Left ventricle myocardium inferior (tissue), 1 donor: ENCODE measurements around the gene MCF2L2. TPM values are rescaled to one million over a fixed set of nuclear protein-coding genes. Genes with fewer than 3 reads are reported as not detected.

Experiments used
- DNase-seq: peaks from one replicate; pipeline ENCODE4 v3.0.0-alpha.2; 2020
- H3K27ac ChIP-seq: fragments of 200-600 bp; replicated peaks from 2 replicates; pipeline ENCODE4 v1.8.0; 2021
- H3K27me3 ChIP-seq: fragments of 200-600 bp; 2 replicates; pipeline ENCODE4 v1.8.0; 2021; ENCODE audit warnings: low read depth
- H3K36me3 ChIP-seq: fragments of 200-600 bp; 2 replicates; pipeline ENCODE4 v1.8.0; 2021
- H3K4me1 ChIP-seq: fragments of 200-600 bp; 2 replicates; pipeline ENCODE4 v1.8.0; 2021
- H3K4me3 ChIP-seq: fragments of 200-600 bp; 2 replicates; pipeline ENCODE4 v1.8.0; 2021; ENCODE audit warnings: mild to moderate bottlenecking, moderate library complexity
- H3K9me3 ChIP-seq: fragments of 200-600 bp; replicated peaks from 2 replicates; pipeline ENCODE4 v1.8.0; 2021
- intact Hi-C: fragments of 100-400 bp; cut with micrococcal nuclease; formaldehyde crosslinking; loops from one replicate; pipeline ENCODE4 v1.11.0; 2022
- total RNA-seq: library from RNA; stranded (reverse); fragmentation: NEBNext Ultra II Directional; extraction: Animal tissue kit (Norgen Biotek cat#: 25700); gene quantifications from one replicate; pipeline ENCODE4 v1.2.1, GENCODE V29; 2021
- TF ChIP-seq, protein P1 (sequence below): fragments of 200-600 bp; IDR thresholded peaks from 2 replicates; pipeline ENCODE4 v1.8.0; 2021; ENCODE audit warnings: antibody characterized with exemption, mild to moderate bottlenecking, borderline replicate concordance
- donor health status: DM: no; HTN: yes; CAD: no; lungs with severe emphysema.

MCF2L2 gene
- total RNA-seq, 1 donor from 2014 or later: 0.91 TPM

DNA sequence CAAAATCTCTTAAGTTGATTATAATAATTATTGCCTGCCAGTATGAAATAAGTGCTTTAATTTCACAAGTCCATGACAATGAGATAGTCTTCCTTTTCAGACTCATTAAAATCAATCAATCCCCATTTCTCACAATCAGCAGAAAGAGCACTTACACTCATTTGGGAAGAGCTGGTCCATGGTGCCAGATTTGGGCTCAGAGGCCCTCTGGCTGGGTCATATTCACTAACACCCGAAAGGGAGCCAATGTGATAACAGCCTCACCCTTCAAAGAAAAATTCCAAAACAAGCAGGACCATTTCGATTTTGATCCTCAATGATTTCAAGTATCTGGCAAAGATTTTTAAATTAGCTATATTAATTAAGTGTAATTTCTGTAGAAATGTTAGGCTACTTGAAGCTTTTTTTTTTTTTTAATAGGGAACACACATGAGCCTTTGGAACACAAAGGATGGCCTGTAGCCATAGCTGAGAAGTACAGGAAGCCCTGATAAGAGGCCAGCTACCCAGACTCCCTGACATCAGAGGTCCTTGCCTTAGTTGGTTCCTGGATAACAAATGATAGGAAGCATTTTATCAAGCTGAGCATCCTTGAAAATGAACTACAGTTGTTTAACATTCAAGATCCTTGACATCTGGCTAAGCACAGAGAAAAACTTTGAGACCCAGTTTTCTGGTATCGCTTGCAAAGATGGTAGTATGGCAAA is 17.1 kb downstream of the MCF2L2 start:
- Histone ChIP-seq H3K4me1 (peaks cover 19% of the 10 kb centered on the region), H3K9me3 (no peaks in the 10 kb centered on the region), H3K27ac (no peak overlapping the region), H3K36me3 (no peaks in the 10 kb centered on the region), H3K27me3 (no peaks in the 10 kb centered on the region), H3K4me3 (no peak overlapping the region)
- TF ChIP-seq, protein P1, sequence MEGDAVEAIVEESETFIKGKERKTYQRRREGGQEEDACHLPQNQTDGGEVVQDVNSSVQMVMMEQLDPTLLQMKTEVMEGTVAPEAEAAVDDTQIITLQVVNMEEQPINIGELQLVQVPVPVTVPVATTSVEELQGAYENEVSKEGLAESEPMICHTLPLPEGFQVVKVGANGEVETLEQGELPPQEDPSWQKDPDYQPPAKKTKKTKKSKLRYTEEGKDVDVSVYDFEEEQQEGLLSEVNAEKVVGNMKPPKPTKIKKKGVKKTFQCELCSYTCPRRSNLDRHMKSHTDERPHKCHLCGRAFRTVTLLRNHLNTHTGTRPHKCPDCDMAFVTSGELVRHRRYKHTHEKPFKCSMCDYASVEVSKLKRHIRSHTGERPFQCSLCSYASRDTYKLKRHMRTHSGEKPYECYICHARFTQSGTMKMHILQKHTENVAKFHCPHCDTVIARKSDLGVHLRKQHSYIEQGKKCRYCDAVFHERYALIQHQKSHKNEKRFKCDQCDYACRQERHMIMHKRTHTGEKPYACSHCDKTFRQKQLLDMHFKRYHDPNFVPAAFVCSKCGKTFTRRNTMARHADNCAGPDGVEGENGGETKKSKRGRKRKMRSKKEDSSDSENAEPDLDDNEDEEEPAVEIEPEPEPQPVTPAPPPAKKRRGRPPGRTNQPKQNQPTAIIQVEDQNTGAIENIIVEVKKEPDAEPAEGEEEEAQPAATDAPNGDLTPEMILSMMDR: no peak
- intact Hi-C loops: no loop called here
- DNase-seq: no peak

DNA sequence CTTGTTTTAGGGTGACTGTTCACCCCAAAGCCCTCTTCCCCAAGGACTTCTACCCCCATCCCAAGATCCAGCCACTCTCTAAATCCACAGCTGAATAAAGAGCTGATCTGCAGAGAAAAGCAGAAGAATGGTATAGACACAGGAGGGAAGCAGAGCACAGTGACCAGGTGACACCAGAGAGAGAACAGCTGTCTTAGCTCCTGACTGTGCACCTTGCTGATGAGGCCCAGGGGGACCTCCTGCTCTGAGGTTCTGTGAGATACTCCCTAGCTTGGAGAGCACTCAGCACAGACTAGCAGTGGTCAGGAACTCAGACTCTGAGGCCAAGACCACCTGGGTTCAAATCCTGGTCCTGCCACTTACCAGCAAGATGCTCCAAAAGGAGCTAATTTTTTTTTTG is 17.7 kb downstream of the MCF2L2 start:
- no peak overlapping the region for H3K27ac ChIP-seq
- H3K27me3 ChIP-seq: no peaks in the 10 kb centered on the region
- no peak overlapping the region for H3K4me3 ChIP-seq
- intact Hi-C loops: no loop called here
- DNase-seq: no peak
- no peaks in the 10 kb centered on the region for H3K9me3 ChIP-seq
- no peaks in the 10 kb centered on the region for H3K36me3 ChIP-seq
- peaks cover 19% of the 10 kb centered on the region for H3K4me1 ChIP-seq
- TF ChIP-seq, protein P1: no peak

DNA sequence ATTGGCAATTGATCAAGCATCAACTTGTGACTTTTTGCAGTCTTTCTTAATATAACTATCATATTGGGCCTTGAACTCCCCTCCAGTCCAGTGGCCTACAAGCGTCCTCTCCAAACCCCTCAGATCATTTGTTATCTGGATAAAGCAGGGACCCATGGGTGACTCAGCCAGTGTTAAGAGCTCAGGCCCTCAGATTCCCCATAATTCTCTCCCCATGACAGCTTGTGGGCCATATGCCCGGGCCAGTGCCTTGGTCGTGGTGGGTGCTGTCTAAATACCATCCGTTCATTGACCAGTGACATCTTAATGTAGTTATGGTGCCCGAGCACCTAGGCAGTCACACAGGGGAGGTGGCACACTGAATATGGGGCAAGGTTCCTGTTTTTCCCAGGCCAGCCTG is 18.1 kb downstream of the MCF2L2 start:
- H3K27me3 ChIP-seq: no peaks in the 10 kb centered on the region
- no peaks in the 10 kb centered on the region for H3K9me3 ChIP-seq
- H3K4me1 ChIP-seq: peaks cover 19% of the 10 kb centered on the region
- intact Hi-C loops: no loop called here
- H3K4me3 ChIP-seq: no peak overlapping the region
- no peak overlapping the region for H3K27ac ChIP-seq
- TF ChIP-seq, protein P1: no peak
- no peak for DNase-seq
- H3K36me3 ChIP-seq: no peaks in the 10 kb centered on the region

GRCh38 chr3:183409219-183409618 is 19.2 kb downstream of the MCF2L2 start:
- Histone ChIP-seq H3K27ac (no peak overlapping the region), H3K9me3 (no peaks in the 10 kb centered on the region), H3K27me3 (no peaks in the 10 kb centered on the region), H3K36me3 (no peaks in the 10 kb centered on the region), H3K4me1 (peaks cover 19% of the 10 kb centered on the region), H3K4me3 (no peak overlapping the region)
- intact Hi-C loops: no loop called here
- TF ChIP-seq, protein P1: no peak
- no peak for DNase-seq

GRCh38 chr3:183401678-183402077 is 26.7 kb downstream of the MCF2L2 start:
- H3K4me3 ChIP-seq: no peak overlapping the region
- intact Hi-C loops: no loop called here
- peaks cover 6% of the 10 kb centered on the region for H3K27me3 ChIP-seq
- H3K4me1 ChIP-seq: no peaks in the 10 kb centered on the region
- no peaks in the 10 kb centered on the region for H3K9me3 ChIP-seq
- no peak for DNase-seq
- TF ChIP-seq, protein P1: no peak
- H3K36me3 ChIP-seq: no peaks in the 10 kb centered on the region
- H3K27ac ChIP-seq: no peak overlapping the region
